ENCODE measurements around the gene LIX1.
A peak's percentile ranks its signal among the peaks of the same experiment; 100 is the strongest.

The LIX1 gene

GRCh38 chr5:97120195-97120594, 22.2 kb downstream of the LIX1 start:
- no peaks in the 10 kb centered on the region for H4K20me1 ChIP-seq (ENCODE audit: control insufficient read depth, insufficient read depth, low read depth, low read length)
- TF ChIP-seq EZH2phosphoT487 (IDR thresholded peaks at IDR 0.05; ENCODE audit: borderline replicate concordance, low read length): no peak
- TF ChIP-seq CTCF (IDR thresholded peaks at IDR 0.05; ENCODE audit: low read depth, low read length, poor library complexity, severe bottlenecking): no peak

DNA sequence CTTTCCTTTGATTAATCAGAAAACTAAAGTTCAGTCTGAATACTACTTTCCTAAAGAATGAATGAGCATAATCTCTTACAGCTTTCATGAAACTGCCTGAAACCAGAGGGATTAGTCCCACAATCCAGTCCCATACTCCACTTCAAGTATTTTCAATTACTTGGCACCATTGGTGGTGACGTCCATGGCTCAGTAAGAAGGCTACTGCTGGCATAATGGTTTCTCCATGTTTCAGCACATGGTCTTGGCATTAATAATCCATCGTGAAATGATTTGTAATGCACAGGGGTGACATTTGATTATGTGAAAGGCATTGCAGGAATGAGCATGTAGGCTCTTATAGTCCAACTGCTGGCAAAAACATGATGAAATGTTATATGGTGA, 23.4 kb downstream of the LIX1 start:
- H3K9me2 ChIP-seq (replicated peaks; ENCODE audit: control insufficient read depth, low read length): no peaks in the 10 kb centered on the region
- no peaks in the 10 kb centered on the region for H3K27me3 ChIP-seq (ENCODE audit: control insufficient read depth, low read length)
- H3K4me3 ChIP-seq (ENCODE audit: low read length): peak overlapping the region; percentile 12
- H3K79me2 ChIP-seq (ENCODE audit: control insufficient read depth, low read length): no peaks in the 10 kb centered on the region
- no peak for TF ChIP-seq CTCF (IDR thresholded peaks at IDR 0.05; ENCODE audit: low read depth, low read length, poor library complexity, severe bottlenecking)
- no peak for TF ChIP-seq EZH2phosphoT487 (IDR thresholded peaks at IDR 0.05; ENCODE audit: borderline replicate concordance, low read length)
- H3K4me1 ChIP-seq (ENCODE audit: control insufficient read depth, low read length): peaks cover 15% of the 10 kb centered on the region
- peaks cover 3% of the 10 kb centered on the region; the same call in 1 of the 2 replicates for H3F3A ChIP-seq (ENCODE audit: control insufficient read depth, insufficient read depth)
- H3K27ac ChIP-seq (ENCODE audit: low read depth, low read length): peak overlapping the region; percentile 24; the same call in 1 of the 2 replicates
- H3K9me3 ChIP-seq (ENCODE audit: control insufficient read depth, insufficient read depth, low read length): no peaks in the 10 kb centered on the region
- H4K20me1 ChIP-seq (ENCODE audit: control insufficient read depth, insufficient read depth, low read depth, low read length): no peaks in the 10 kb centered on the region
- no peaks in the 10 kb centered on the region for H3K36me3 ChIP-seq (ENCODE audit: control insufficient read depth, low read length)
- peak overlapping the region; percentile 49 for H3K4me2 ChIP-seq (ENCODE audit: low read length)

More at GRCh38 chr5:97120195-97120594, 22.2 kb downstream of the LIX1 start:
- Histone ChIP-seq H3F3A (ENCODE audit: control insufficient read depth, insufficient read depth) (peaks cover 3% of the 10 kb centered on the region; the same call in 1 of the 2 replicates), H3K9me2 (replicated peaks; ENCODE audit: control insufficient read depth, low read length) (no peaks in the 10 kb centered on the region), H3K36me3 (ENCODE audit: control insufficient read depth, low read length) (no peaks in the 10 kb centered on the region), H3K4me2 (ENCODE audit: low read length) (no peak overlapping the region), H3K9me3 (ENCODE audit: control insufficient read depth, insufficient read depth, low read length) (no peaks in the 10 kb centered on the region), H3K4me1 (ENCODE audit: control insufficient read depth, low read length) (peaks cover 15% of the 10 kb centered on the region), H3K27ac (ENCODE audit: low read depth, low read length) (no peak overlapping the region), H3K27me3 (ENCODE audit: control insufficient read depth, low read length) (no peaks in the 10 kb centered on the region), H3K4me3 (ENCODE audit: low read length) (no peak overlapping the region), H3K79me2 (ENCODE audit: control insufficient read depth, low read length) (no peaks in the 10 kb centered on the region)

DNA sequence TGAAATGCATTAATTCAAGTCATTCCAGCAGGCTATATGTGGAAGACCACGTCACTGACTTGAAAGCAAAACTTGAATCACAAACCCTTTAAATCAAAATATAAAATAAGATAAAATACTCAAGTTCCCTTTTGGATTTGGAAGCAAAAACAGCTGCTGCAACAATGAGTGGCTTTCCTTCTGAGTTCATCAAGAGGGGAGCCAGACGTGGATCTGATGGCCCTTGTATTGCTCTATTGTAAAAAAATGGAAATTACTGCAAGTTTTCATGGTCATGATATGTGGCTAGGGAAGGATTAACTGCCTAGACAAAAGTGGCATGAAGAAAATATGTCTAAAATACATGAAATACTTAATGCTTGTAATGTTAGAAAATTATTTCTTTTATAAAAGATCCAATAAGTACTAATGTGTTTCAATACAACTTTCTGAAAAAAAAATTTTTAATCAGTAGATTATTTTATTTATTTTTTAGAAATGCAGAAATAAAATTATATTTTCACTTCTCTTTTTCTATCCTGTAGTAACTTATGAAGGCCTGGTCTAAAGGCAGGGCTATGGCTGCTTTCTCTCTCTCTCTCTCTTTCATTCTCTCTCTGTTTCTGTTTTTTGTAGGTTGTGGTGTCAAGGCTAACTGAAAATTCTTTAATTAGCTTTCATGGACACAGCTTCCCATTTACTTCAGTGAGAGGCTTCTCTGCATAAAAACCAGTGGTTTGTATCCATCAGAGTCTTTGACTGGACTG, 24.0 kb downstream of the LIX1 start:
- Histone ChIP-seq H3F3A (ENCODE audit: control insufficient read depth, insufficient read depth) (peaks cover 3% of the 10 kb centered on the region; the same call in 1 of the 2 replicates), H3K9me2 (replicated peaks; ENCODE audit: control insufficient read depth, low read length) (no peaks in the 10 kb centered on the region), H3K4me1 (ENCODE audit: control insufficient read depth, low read length) (peaks cover 15% of the 10 kb centered on the region), H3K9me3 (ENCODE audit: control insufficient read depth, insufficient read depth, low read length) (no peaks in the 10 kb centered on the region), H4K20me1 (ENCODE audit: control insufficient read depth, insufficient read depth, low read depth, low read length) (no peaks in the 10 kb centered on the region), H3K27ac (ENCODE audit: low read depth, low read length) (peak overlapping the region; percentile 24; the same call in 1 of the 2 replicates), H3K79me2 (ENCODE audit: control insufficient read depth, low read length) (no peaks in the 10 kb centered on the region), H3K27me3 (ENCODE audit: control insufficient read depth, low read length) (no peaks in the 10 kb centered on the region), H3K4me2 (ENCODE audit: low read length) (peak overlapping the region; percentile 49), H3K36me3 (ENCODE audit: control insufficient read depth, low read length) (no peaks in the 10 kb centered on the region), H3K4me3 (ENCODE audit: low read length) (peak overlapping the region; percentile 12)
- TF ChIP-seq CTCF (IDR thresholded peaks at IDR 0.05; ENCODE audit: low read depth, low read length, poor library complexity, severe bottlenecking) (no peak), EZH2phosphoT487 (IDR thresholded peaks at IDR 0.05; ENCODE audit: borderline replicate concordance, low read length) (no peak)
